Measurements from ENCODE around the gene LAMC3. TPM values are rescaled to one million over a fixed set of nuclear protein-coding genes. Genes with fewer than 3 reads are reported as not detected.

Gene LAMC3
- total RNA-seq, 4 donors from 2014 or later: 0.82 to 6.6 (median 3.9) TPM

DNA sequence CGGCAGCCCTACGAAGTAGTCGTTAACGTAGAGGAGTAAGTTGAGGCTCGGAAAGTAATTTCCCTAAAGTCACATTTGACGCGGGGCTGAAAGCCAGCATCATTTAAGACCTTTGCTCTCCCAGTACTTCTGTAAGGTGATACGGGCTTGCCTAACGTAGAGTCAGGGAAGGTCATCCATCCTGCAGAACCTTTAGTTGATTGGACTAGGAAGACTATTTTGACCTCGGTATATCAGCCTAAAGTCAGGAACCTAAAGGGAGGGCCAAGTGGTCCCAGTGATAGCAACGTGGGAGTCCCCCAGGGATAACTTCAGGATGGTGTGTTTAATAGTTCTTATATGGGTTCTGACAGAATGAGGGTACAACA lies 117.1 kb downstream of the LAMC3 start:
- Histone ChIP-seq H3K4me3 (peak overlapping the region; percentile 54 to 89 (median 76)), H3K27me3 (no peaks in the 10 kb centered on the region), H3K27ac (peak overlapping the region; percentile 84 to 93 (median 88)), H3K4me1 (peaks cover 8 to 18% (median 14%) of the 10 kb centered on the region in 4 donors), H3K9me3 (no peaks in the 10 kb centered on the region), H3K36me3 (peaks cover 0 to 35% (median 17%) of the 10 kb centered on the region in 4 donors)
- TF ChIP-seq, protein P1, sequence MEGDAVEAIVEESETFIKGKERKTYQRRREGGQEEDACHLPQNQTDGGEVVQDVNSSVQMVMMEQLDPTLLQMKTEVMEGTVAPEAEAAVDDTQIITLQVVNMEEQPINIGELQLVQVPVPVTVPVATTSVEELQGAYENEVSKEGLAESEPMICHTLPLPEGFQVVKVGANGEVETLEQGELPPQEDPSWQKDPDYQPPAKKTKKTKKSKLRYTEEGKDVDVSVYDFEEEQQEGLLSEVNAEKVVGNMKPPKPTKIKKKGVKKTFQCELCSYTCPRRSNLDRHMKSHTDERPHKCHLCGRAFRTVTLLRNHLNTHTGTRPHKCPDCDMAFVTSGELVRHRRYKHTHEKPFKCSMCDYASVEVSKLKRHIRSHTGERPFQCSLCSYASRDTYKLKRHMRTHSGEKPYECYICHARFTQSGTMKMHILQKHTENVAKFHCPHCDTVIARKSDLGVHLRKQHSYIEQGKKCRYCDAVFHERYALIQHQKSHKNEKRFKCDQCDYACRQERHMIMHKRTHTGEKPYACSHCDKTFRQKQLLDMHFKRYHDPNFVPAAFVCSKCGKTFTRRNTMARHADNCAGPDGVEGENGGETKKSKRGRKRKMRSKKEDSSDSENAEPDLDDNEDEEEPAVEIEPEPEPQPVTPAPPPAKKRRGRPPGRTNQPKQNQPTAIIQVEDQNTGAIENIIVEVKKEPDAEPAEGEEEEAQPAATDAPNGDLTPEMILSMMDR (IDR thresholded peaks at IDR 0.05): no peak
- no peak for TF ChIP-seq POLR2A (IDR thresholded peaks at IDR 0.05)
- no peak for TF ChIP-seq POLR2AphosphoS5 (IDR thresholded peaks at IDR 0.05)
- TF ChIP-seq EP300 (IDR thresholded peaks at IDR 0.05; ENCODE audit: low read depth): no peak
- intact Hi-C loops (cut with DNase I; ENCODE audit: low total_unique reads) (no loop called here), in situ Hi-C loops (cut with MboI; ENCODE audit: low pct_ligation_motif_present in 1 of 4, low pct_unique_long_range_greater_than_20kb in 1 of 4, low sequenced_read_pairs in 3 of 4) (no loop called here)
- DNase-seq: no peak
- WGBS, 2 donors (ENCODE audit: low coverage in 1 of 2): 0% methylated on average over 1 to 11 of the region's 11 CpGs

DNA sequence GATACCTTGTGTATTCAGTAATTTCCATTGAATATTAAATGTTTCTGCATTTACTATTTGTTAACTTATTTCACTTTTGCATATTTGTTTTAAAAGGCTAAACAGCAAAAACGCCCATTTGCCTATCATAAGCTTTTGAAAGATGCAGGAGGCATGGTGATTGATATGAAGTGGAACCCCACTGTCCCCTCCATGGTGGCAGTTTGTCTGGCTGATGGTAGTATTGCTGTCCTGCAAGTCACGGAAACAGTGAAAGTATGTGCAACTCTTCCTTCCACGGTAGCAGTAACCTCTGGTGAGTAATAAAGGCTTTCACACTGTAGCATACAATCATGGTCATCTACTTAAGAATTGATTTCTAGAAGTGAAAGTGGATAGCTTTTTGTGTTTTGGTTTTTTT lies 120.2 kb downstream of the LAMC3 start:
- no peaks in the 10 kb centered on the region for H3K9me3 ChIP-seq
- in situ Hi-C loops (cut with MboI; ENCODE audit: low pct_ligation_motif_present in 1 of 4, low pct_unique_long_range_greater_than_20kb in 1 of 4, low sequenced_read_pairs in 3 of 4) (no loop called here), intact Hi-C loops (cut with DNase I; ENCODE audit: low total_unique reads) (no loop called here)
- DNase-seq: no peak
- H3K36me3 ChIP-seq: peaks cover 0 to 64% (median 30%) of the 10 kb centered on the region in 4 donors
- H3K4me3 ChIP-seq: no peak overlapping the region
- H3K27ac ChIP-seq: no peak overlapping the region
- no peaks in the 10 kb centered on the region for H3K27me3 ChIP-seq
- H3K4me1 ChIP-seq: peaks cover 8 to 18% (median 14%) of the 10 kb centered on the region in 4 donors
- no peak for TF ChIP-seq EP300 (IDR thresholded peaks at IDR 0.05; ENCODE audit: low read depth)
- TF ChIP-seq POLR2A (IDR thresholded peaks at IDR 0.05): no peak
- TF ChIP-seq, protein P1 (IDR thresholded peaks at IDR 0.05): no peak
- TF ChIP-seq POLR2AphosphoS5 (IDR thresholded peaks at IDR 0.05): no peak
- WGBS, 2 donors (ENCODE audit: low coverage in 1 of 2): 86% methylated on average over 3 of the region's 3 CpGs

DNA sequence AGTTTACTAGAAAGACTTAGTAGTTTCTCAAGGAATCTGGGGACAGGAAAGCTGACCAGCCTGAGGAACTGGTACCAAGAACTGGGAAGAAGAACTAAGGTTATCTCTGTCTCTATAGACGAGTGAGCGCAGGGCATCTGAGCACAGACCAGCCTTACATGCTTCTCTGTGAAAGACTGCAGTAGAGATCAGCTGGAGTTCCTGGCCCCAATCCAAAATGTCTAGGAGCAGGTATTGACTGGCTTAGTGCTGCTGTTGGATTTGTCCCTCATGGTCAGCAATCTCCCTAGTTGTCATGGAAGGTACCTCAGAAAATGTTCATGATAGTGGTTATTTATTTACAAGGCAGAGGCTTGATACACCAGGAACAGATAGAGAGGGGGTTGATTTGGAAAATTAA lies 129.7 kb downstream of the LAMC3 start:
- intact Hi-C loops (cut with DNase I; ENCODE audit: low total_unique reads) (no loop called here), in situ Hi-C loops (cut with MboI; ENCODE audit: low pct_ligation_motif_present in 1 of 4, low pct_unique_long_range_greater_than_20kb in 1 of 4, low sequenced_read_pairs in 3 of 4) (no loop called here)
- Histone ChIP-seq H3K27me3 (no peaks in the 10 kb centered on the region), H3K27ac (no peak overlapping the region), H3K36me3 (peaks cover under 1 to 87% (median 42%) of the 10 kb centered on the region in 4 donors), H3K4me3 (no peak overlapping the region), H3K4me1 (no peaks in the 10 kb centered on the region), H3K9me3 (no peaks in the 10 kb centered on the region)
- TF ChIP-seq EP300 (IDR thresholded peaks at IDR 0.05; ENCODE audit: low read depth) (no peak), POLR2A (IDR thresholded peaks at IDR 0.05) (no peak), POLR2AphosphoS5 (IDR thresholded peaks at IDR 0.05) (no peak)
- TF ChIP-seq, protein P1 (IDR thresholded peaks at IDR 0.05): no peak
- 83 to 93% methylated on average over 2 of the region's 2 CpGs for WGBS, 2 donors (ENCODE audit: low coverage in 1 of 2)
- DNase-seq: no peak

DNA sequence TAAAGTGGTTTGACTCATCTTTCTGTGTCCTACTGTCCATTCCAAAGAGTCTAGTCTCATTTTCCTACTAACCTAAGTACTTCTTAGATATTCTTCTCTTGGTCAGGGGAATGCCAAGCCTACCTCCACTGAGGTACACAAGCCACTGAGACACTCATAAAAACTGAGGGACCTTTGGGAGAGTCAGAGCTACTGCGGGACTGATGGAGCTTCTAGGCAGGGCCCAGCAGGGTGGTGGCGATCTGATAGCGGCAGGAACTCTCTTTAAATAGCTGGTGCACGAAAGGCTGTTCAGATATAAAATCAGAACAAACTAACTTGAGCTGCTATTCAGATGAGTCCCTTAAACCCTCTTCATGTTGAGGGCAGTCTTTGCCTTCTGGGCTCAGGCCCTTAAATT lies 131.1 kb downstream of the LAMC3 start:
- Histone ChIP-seq H3K4me3 (no peak overlapping the region), H3K27ac (no peak overlapping the region), H3K9me3 (no peaks in the 10 kb centered on the region), H3K4me1 (no peaks in the 10 kb centered on the region), H3K27me3 (no peaks in the 10 kb centered on the region), H3K36me3 (peaks cover 0 to 87% (median 42%) of the 10 kb centered on the region in 4 donors)
- no peak for DNase-seq
- 93 to 100% methylated on average over 1 to 4 of the region's 4 CpGs for WGBS, 2 donors (ENCODE audit: low coverage in 1 of 2)
- TF ChIP-seq EP300 (IDR thresholded peaks at IDR 0.05; ENCODE audit: low read depth): no peak
- no peak for TF ChIP-seq POLR2A (IDR thresholded peaks at IDR 0.05)
- TF ChIP-seq, protein P1 (IDR thresholded peaks at IDR 0.05): no peak
- no peak for TF ChIP-seq POLR2AphosphoS5 (IDR thresholded peaks at IDR 0.05)
- in situ Hi-C loops (cut with MboI; ENCODE audit: low pct_ligation_motif_present in 1 of 4, low pct_unique_long_range_greater_than_20kb in 1 of 4, low sequenced_read_pairs in 3 of 4) (no loop called here), intact Hi-C loops (cut with DNase I; ENCODE audit: low total_unique reads) (no loop called here)
